Activated T-helper 1 cell treated with anti-CD3 and anti-CD28 coated beads, Interleukin-2, amount 50 U/mL, for 16 hours (primary cell): ENCODE results near the gene PXN.
"Not testable (repeated sequence)": the region's sequence is repeated elsewhere in the genome, so short reads cannot be mapped to it uniquely, and the experiment has no call there.

Source experiments
- DNase-seq, 2 donors: peaks; one replicate each; pipeline ENCODE4 v3.0.0-alpha.2; 2020; ENCODE audit warnings: low read depth in 1 of 2, low spot score in 1 of 2

PXN gene

DNA sequence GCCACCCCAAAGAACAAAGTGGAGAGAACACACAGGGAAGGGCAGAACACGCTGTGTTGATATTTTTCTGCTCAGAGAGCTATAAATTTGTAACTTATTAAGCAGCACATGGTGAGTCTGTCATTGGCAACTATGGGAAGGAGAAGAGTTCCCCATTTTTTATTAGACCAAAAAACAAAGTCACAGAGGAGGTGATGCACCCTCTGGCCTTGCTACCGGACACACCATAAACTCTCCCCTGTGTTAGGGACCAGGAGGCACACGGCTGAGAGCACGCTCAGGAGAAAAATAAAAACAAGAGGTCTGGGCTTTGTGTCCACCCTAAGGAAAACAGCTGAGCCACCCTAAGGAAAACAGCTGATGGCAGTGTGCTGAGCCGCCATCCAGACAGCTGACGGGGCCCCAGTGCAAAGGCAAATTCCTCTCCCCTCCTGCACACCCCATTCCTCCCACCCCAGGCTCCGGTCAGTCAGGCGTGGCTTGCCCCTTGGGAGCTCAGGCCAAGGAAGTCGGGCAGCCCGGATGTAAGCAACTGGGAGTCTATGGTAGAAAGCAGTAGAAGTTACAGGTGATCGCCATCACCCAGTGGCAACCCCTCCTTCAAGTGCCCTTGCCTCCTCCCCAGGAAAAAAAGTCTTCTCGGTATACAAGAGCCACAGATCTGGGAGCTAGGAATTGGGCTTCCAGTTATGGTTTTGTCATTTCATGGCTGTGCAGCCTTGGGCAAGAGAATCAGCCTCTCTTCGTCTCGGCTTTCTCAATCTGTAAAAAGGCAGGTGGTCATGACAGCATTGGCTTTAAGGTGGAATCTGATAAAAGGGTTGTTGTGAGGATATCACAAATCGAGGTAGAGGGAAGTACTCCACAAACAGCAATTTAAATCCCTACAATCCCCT, 2.4 kb downstream of the PXN start:
- no peak for DNase-seq

DNA sequence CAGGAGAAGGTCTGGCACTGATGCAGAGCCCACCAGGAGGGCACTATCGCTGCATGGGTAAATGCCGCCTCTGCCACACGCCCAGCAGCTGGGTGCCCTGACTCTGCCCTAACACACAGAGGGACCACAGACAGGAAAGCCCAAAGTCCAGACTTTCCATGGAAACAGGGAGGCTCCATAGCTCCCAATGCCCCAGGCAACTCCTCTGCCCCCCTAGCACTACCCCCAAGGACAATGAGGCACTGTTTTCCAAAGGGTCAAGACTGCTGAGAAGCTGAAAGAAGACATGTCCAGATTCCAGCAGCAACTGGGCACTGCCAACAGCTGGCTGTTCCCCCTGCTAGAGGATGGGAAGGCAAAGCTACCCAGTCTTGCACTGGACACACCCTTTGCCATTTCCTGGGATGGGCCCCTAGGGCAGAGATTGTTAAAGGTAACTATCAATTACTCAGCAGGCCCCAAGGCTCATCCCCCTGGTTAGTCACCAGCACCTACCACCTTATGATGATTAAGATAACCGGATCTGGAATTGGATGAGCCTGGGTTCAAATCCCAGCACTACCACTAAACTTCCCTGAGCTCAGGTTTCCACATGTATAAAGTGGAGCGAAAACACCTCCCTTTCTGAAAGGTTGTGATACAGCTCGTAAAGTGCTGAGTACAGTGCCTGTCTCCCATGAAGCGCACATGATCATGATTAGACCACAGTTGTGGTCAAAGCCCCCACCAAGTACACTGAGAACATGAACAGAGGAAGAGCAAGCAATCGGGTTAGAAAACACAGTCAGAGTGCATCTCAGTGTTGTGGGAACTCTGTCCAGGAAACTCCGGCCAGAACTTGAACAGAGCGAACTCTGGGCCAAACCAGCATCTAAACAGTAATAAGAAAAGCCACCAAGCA, 3.3 kb downstream of the PXN start:
- DNase-seq = no peak

DNA sequence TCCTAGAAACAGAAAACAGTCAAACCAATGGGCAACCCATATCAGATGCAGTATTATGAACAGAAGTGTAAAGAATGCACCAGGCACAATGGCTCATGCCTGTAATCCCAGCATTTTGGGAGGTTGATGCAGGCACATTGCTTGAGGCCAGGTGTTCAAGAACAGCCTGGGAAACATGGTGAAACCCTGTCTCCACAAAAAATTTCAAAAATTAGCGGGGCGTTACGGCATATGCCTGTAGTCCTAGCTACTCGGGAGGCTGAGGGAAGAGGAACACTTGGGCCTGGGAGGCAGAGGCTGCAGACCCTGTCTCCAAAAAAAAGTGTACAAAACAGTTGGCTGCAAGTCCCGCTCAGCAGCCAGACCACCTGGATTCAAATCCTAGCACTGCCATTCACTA, 4.9 kb downstream of the PXN start:
- DNase-seq = no peak

DNA sequence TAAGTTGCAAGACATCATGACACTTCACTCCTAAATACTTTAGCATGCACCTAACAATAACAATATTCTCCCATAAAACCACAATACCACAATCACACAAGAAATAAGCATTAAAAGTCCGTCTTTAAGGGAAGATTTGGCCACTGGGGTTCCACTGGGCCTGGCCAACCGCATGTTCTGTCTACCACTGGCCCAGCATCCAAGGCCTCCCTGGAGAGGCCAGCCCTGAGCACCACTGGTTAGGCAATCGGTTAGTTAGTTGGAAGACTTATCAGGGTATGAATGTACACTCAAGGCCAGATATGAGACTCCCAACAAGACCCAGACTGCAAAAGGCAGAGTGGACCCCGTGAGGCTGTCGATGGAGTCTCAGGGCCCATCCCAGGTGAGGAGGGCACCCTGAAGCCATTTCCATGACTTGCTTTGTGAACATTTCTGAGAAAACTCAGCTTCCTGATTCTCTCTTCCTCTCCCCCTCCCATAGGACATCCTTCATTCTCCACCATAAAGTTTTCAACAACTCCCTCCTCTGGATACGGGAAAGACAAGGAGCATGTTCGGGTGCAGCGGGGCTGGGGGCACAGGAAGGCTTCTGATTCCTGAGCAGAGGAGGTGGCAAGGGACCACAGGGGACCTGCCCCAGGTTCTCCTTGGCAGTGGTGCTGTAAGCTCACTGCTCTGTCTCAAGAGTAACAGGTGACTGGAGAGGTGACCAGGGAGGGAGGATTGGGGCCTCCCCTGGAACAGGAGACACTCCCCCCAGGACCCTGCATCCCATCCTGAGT, 5.9 kb downstream of the PXN start:
- no peak for DNase-seq

DNA sequence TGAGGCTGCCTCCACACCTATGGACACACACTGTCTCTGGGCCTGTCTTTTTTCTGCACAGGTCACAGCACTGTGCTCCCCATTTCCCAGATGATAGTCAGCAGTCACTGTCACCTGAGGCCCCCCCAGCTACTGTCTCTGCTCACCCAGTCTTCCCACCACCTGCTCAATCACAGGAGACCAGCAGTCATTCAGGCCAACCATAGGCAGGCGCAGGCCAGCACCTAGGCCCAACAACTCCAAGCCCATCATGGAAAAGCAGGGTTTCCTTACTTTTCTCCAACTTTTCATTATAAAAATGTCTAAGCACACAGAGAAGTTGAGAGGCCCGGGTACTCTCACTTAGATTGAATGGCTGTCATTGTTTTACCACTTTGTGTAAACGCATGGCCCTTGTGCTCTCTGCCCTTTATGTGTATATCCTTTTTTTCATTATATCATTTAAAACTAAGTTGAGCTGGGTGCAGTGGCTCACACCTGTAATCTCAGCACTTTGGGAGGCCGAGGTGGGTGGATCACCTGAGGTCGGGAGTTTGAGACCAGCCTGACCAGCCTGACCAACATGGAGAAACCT, 7.1 kb downstream of the PXN start:
- no peak for DNase-seq

DNA sequence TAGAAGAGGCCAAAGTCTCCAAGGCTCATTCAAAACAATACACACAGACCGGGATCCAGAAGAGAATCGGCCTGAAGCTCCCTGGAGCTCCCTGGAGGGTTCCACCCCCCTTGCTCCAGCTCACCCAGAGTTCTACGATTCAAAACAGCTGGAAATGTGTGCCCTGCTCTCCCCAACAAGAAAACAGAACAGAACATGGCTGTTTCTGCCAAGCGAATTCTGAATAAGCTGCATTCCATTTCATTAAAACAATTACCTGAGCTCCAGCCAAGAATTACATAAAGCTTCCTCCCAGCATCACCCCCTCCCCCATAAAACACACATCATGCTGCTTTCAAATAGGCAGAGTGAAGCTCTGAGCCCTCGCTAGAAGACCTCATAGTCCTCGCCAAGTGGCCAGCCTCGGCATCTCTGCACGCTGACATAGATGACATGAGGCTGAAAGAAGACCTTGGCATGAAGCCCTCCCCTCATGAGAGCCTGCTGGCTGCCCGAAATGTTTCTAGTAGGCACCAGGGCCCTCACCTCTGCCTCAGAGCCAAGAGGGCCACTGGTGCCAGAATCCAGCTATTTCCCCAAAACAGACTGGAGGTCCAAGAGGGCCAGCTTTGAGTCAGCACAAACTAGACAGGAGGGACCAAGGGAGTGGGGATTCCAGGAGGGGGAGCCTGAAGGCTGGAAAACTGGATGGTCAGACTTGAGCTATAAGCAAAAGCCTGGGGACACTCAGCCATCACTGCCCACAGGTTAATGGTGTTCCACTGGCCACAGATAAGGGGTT, 8.3 kb downstream of the PXN start:
- DNase-seq = no peak

DNA sequence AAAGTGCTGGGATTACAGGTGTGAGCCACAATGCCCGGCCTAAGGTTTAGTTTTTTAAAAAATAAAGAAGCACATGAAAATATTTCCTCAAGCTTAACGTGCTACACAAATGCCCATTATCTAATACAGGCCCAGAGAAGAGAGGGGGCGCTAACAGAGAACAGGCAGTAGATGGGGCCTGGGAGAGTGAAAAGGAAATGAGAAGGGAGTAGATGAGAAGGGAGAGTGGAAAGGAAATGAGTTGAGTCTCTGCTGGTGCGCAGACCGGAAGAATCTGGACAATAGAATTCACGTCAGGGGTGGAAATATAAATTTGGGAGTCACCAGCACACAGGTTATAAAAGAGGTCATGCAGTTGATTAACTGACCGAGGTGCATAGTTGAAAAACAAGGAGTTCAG, 10.7 kb downstream of the PXN start:
- no peak for DNase-seq

DNA sequence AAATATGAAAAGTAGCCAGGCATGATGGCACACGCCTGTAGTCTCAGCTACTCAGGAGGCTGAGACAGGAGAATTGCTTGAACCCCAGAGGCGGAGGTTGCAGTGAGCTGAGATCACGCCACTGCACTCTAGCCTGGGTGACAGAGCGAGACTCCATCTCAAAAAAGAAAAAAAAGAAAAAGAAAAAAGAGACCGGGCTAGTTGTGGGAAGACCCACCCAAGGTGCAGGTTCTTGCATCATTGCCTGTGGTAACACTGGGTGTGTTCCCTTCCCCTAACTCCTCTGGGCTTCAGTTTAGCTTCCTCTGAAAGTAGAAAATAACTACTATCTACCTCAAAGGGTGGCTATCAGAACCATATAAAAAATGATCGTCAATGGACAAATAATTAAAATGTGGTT, 12.2 kb downstream of the PXN start:
- not testable (repeated sequence) for DNase-seq

DNA sequence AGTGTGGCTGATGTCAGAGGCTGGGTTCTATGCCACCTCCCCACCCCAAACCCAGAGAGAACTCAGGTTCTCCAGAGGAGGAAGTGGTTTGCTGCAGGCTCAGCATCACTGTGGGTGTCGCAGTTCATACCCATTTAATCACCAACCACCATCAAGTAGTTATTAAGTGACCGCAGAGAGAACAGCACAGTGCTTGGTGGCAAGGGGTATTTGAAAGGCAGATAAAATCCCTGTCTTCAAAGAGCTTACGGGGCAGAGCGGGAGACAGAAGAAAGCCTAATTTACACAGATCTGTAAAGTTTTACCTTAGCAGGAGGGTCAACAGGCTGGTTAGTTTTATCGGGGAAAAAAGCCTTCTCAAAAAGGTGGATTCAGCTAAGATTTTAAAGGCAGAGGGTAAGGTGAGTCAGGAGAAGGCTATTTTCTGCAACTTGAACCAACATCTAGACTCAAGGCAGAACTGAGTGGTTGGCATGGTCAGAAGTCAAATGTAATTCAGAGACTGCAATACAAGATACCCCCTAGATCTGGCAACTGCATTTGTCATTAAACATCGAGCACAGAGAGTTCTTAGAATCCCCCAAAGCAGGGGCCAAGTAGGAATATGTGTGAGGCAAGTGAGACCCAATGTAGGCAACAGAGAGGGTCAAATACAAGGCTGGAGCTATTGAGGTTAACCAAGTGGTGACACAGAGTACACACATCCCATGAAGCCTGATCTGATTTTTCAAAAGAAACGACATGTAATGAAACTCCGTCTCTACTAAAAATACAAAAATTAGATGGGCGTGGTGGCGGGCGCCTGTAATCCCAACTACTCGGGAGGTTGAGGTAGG, 13.2 kb downstream of the PXN start:
- peak; percentile 52 to 61 for DNase-seq

DNA sequence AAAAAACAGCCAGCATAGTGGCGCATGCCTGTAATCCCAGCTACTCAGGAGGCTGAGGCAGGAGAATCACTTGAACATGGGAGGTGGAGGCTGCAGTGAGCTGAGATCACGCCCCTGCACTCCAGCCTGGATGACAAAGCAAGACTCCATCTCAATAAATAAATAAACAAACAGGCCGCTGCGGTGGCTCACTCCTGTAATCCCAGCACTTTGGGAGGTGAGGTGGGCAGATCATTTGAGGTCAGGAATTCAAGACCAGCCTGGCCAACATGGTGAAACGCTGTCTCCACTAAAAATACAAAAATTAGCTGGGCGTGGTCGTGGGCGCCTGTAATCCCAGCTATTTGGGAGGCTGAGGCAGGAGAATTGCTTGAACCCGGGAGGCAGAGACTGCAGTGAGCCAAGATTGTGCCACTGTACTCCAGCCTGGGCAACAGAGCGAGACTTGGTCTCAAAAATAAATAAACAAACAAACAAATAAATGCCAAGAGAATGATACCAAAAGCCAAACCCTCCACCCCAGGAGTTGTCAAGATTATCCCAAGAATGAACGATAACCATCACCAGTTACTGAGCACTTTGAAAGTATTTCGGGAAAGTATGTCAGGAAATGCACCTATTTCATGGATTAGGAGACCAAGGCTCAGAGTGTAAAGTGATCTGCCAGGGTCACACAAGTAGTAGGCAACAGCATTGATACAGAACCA, 14.0 kb downstream of the PXN start:
- DNase-seq = not testable (repeated sequence)

DNA sequence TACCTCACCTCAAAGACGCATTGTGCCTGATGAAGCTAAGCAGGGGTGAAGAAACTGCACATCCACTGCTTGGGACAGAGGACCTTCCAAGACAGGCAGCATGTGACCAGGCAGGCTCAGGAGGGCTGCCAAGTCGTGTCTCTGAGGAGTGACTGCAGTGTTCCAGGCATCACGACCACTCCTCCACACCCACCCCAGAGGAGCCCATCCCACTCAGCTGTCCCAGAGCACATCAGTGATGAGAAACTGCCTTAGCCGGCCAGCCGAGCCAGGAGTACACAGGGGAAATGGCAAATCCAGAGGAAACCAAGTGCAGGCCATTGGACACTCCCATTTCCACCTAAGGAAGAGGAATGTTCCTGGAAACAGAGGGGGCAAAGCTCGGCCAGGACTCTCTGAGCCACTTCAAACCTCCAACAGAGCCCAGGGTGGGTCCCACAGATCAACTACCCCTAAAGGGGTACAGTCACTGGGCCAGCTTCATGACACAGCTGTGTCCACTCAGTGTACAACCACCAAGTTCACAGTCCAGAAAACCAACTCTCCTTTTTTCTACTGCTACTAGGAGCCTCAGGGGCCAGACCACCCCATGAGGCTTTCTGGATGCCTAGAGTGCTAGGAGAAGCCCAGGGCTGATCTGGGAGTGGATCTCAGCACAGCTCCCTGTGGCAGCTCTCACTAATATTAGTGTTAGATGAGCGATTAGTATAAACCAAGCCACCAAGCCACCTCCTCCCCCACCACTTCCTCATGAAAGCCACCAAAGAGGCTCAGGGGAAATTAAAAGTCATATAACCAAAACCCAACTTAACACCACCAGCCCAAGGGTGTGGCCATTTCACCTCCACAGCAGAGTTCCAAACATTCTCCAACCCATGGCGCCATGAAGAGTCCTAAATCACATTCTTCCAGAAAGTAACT, 15.4 kb downstream of the PXN start:
- no peak for DNase-seq

DNA sequence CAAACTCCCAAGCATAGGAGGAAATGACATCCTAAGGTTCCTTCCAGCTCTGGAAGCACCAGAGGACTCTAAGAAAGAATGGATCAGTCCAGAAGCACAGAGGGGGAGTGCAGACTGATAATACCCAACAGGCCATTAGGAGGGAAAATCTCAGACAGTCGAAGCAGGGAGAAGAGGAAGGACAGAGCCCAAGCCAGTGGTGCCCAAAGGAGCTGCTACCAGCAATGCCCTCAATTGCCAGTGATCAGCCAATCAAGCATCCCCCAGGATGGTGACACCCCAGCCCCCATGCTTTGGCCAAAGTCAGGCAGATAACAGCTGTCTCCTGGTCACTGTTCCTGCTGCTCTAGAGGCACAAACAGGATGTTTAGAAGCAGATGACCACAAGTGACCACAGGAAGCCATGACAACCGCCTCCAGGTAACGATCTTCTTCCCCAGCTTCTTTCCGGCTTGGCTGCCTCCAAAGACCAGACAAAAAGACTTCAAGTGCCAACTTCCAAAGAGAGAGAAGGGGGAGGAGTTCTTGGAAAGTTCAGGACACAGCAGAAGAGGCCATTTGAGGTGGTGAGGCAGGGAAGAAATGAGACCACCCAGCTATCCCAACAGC, 16.2 kb downstream of the PXN start:
- no peak for DNase-seq

DNA sequence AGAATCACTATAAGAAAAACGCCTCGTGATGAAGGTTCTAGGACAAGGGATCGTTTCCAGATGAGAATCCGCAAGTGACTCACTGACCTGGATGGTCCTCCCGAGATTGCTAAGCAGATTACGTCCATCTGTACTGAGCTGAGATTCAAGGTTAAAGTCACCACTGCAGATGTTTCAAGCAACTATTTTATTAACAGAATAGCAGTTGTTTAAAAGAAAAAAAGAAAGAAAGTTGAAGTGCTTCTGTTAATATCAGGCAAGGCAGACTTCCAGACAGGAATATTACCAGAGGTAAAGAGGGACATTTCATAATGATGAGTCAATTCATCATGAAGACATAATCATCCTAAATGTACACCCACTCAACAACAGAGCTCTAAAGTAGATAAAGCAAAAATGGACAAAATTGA, 17.9 kb downstream of the PXN start:
- no peak for DNase-seq

DNA sequence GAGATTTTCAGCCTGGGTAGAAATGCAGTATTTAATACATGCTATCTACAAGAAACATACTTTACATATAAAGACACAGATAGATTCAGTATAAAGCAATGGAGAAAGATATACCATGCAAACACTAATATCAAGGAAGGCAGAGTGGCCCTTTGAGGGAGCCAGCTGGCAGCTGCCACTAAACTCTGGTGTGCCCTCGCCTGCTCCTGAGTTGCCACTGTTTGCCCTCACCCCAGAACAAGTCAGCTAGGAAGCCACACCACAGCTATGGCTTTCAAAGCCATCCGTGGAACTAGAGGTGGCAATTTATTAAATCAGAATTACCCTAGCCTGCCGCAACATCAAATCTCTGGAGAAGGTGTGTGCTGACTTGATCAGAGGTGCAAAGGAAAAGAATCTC, 18.3 kb downstream of the PXN start:
- no peak for DNase-seq

DNA sequence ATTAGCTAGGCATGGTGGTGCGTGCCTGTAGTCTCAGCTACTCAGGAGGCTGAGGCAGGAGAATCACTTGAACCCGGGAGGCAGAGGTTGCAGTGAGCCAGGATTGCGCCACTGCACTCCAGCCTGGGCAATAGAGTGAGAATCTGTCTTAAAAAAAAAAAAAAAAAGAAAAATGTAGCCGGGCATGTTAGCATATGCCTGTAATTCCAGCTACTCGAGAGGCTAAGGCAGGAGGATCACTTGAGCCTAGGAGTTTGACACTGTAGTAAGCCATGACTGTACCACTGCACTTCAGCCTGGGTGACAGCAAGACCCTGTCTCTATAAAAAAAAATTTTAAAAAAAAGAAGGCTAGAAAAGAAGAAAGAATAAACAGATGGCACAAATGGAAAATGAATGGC, 18.8 kb downstream of the PXN start:
- not testable (repeated sequence) for DNase-seq

DNA sequence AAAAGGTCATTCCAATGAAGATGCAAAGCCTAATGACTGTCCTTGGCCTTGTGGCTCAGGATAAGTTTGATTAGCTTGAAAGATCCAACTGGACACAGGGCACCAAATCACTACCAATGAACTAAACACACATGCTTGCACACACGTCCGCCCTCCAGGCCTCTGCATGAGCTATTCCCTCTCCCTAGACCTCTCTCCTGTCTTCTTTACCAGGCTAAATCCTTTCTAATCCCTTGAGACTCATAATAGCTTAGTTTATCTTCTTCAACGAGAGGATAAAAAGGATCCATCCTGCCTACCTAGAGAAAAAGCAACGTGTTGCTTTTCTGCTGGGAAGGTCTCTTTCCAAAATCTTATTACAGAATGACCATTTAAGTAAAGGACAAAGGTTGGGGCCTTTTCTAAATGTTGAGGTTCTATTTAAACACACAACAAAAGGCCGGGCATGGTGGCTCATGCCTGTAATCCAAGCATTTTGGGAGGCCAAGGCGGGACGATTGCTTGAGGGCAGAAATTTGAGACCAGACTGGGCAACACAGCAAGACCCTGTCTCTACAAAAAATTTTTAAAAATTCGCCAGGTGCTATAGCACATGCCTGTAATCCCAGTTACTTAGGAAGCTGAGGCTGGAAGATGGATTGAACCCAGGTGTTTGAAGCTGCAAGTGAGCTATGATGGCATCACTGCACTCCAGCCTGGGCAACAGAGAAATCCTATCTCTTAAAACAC, 22.4 kb downstream of the PXN start:
- DNase-seq = no peak
